Left forelimb (tissue), 1 donor: ENCODE measurements around the gene ZCCHC3.

ENCODE experiments used
- DNase-seq: peaks from one replicate; pipeline ENCODE4 v3.0.0-alpha.2; 2018; ENCODE audit warnings: low spot score

Gene ZCCHC3

DNA sequence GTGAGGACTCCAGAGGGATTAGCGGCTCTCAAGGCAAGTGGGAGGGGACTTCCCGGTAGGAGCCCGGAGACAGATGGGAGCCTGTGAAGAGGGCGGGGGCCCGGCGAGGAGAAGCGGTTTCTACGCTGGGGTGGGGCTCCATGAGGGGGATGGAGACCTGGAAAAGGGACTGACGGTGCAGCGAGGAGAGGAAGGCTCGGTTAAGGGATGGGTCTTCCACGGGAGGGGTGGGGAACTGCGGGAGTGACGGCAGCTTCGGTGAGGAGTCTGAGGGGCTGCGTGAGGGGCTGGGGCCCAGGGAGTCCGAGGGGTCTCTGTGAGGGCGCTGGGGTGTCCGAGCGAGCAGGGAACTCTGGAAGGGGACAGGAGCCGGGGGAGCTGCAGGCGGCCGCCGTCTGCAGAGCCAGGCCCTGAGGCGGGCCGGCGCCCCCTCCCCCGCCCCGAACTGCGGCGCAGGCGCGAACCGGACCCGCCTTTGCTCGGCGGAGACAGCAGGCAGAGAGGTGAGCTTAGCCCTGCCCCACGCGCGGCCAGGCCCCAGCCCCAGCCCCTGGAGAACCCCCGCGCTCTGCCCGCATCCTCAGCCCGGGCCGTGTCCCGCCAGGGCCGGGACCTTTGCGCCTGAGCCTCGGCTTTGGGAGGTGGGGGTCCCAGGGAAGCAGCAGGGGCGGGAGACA lies 49.4 kb downstream of the ZCCHC3 start, which contains the start of gene NRSN2:
Gene NRSN2, plus strand, starts transcription at position 472 of the 677 bp plus-strand sequence. CDS start 2,533 bp downstream, outside the sequence.
- DNase-seq, result peak; percentile 84

DNA sequence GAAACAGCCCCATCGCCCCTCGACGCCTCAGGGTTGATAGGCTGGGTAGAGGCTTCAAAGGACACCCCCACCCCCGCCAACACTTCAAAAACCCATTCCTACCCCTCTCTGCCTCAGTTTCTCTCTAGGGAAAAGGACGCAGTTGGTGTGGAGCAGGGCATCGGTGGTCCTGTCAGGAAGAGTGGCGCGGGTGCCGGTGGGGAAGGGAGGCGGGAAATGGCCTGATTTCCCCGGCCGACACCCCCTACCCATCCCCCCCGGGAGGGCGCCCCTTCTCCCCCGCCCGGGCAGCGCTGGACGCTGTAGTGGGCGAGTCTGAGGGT lies 49.9 kb downstream of the ZCCHC3 start:
- DNase-seq, result no peak

DNA sequence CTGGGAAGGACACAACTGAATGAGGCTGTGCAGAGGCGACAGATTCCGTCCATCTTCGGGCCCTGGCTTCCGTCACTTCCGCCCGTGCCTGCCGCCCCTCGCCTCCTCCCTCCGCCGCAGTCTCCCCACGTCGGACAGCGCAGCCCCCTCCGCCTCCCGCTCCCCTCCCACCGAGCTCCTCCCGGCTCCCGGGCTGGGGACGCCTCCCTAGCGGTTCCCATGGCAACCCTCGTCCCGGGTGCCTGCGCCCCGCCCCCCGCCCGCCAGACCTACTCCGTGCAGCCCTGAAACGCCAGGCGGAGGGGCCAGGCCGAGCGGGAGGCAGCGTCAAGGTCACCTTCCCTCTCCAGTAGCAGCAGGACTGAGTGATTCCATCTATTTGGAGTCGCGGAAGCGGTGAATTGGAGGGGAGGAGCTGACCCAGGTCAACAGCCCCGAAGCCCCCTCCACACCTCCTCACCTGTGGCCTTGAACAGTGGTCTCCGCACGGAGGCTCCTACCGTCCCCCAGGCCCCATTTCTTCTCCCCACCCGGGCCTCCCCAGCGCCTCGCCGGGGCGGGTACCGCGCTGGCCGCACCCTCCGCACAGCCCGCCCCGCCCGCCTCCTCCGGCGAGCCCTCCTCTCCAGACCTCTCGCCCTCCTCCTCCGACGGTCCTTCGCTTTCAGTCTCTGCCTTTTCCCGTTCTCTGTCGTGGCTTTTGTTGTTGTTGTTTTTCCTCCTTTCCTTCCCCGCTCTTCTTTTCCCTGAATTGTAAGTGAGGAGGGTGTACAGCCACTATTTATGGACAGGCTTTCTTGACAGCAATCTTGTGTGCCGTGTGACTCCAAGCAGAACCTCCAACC lies 50.5 kb downstream of the ZCCHC3 start:
- peak; percentile 97 for DNase-seq

DNA sequence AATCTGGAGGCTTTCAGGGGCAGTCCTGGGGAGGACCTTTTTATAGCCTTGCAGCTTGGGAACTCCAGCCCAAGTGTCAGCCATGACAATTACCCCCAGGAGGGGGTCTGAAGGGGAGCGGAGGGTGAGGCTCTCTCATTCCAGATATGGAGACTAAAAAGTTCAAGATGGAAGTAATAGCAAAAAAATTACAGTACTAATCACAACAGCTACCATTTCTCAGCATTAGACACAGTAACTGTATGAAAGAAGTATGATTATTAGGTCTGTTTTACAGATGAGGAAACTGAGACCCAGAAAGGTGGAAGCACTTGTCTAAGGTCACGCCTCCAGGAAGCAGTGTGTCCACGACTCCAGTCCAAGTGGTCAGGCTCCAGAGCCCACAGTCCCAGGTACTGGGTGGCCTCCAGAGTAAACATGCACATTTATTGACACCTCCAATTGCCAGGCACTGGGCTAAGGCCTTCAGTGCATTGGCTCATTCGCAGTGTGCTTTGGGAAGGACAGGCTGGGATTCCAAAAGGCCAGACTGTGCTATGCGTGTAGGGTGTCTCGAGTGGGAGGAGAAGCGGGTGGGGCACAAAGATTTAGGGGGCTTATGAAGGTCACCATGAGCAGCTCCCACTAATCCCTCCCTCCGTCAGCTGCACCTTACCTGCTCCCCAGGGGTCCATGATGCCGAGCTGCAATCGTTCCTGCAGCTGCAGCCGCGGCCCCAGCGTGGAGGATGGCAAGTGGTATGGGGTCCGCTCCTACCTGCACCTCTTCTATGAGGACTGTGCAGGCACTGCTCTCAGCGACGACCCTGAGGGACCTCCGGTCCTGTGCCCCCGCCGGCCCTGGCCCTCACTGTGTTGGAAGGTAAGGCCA lies 51.8 kb downstream of the ZCCHC3 start:
- DNase-seq, result no peak
